Pulmonary artery endothelial cell (primary cell): Measurements from ENCODE around the gene TIRAP. TPM values are rescaled to one million over a fixed set of nuclear protein-coding genes. Genes with fewer than 3 reads are reported as not detected.
"Not testable (repeated sequence)": the region's sequence is repeated elsewhere in the genome, so short reads cannot be mapped to it uniquely, and the experiment has no call there.

Experiments
- DNase-seq: peaks from one replicate; pipeline ENCODE4 v3.0.0-alpha.2; 2011; ENCODE audit warnings: low read depth, low spot score
- total RNA-seq: library from RNA; depleted of rRNA; stranded (reverse); fragments of >200 nt; gene quantifications from 2 replicates; pipeline ENCODE4 v1.2.3, GENCODE V29; 2014

TIRAP gene, protein sequence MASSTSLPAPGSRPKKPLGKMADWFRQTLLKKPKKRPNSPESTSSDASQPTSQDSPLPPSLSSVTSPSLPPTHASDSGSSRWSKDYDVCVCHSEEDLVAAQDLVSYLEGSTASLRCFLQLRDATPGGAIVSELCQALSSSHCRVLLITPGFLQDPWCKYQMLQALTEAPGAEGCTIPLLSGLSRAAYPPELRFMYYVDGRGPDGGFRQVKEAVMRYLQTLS
- total RNA-seq = 2.4 and 3.2 TPM in 2 replicates

DNA sequence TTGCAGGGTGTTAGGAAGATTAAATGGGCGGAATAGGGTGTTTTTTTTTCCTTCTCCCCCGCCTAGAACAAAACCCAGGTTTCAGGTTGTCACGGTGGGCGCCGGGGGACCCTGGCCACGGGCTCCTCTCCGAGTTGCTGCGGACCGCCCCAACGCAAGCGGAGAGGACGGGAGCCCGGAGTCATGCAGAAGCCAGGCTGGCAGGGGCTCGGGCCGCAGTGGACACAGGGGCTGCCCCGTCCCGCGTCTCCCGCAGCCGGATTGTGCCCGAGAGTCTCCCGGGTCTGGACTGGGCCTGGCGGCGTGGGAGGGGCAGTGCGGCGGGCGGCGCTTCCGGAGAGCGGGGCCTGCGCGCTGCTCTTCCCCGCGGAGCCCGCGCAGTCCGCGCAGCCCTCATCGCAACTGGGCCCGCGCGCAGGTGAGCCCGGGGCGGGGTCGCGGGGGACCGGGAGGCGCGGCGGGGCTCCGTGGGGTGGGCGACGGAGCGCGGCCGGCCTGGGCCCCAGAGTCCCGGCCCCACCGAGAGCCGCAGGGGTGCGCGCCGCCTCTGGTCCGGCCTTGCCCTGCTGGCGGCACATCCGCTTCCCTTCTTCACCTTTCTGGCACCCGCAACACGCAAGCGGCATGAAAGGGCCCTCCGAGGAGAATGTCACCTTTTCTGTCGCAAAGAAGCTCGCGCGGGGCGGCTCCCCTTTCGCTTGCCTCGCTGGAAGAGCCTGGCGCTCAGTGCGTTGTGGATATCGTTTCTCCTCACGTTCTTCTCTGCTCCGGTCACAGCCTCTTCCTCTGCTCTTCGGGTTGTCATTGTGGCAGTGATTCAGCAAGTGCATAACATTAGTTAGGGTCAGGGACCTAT lies at the start of gene TIRAP:
Gene TIRAP, plus strand, starts transcription at position 358 of the 856 bp plus-strand sequence. CDS start 7,802 bp downstream, outside the sequence.
- DNase-seq = no peak

GRCh38 chr11:126233391-126233790 lies 49.5 kb upstream of the TIRAP start:
- no peak for DNase-seq

- peak; percentile 74 for DNase-seq
These were observed 36.3 kb upstream of the TIRAP start for GRCh38 chr11:126246636-126247035.

- no peak for DNase-seq
These were observed 29.6 kb upstream of the TIRAP start for GRCh38 chr11:126253265-126253664.

DNA sequence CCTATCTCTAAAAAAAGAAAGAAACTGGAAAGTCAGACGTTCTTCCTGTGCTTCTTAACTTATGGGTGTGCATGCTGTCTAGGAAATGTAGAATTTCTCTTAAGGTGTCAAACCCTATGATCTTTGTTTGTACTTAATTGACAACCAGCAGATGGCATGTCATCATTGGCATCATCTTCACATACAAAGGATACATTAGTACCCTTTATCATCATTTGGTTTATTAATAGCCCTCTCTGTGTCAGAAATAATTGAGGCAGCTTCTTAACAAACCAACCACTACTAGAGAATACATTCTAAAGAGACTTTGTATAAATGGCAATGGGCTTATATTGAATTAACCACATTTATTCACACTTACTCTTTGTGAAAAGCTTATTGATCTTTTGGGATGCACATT lies 28.1 kb upstream of the TIRAP start:
- DNase-seq = no peak

- not testable (repeated sequence) for DNase-seq
These were observed 27.4 kb upstream of the TIRAP start for GRCh38 chr11:126255507-126255906.

DNA sequence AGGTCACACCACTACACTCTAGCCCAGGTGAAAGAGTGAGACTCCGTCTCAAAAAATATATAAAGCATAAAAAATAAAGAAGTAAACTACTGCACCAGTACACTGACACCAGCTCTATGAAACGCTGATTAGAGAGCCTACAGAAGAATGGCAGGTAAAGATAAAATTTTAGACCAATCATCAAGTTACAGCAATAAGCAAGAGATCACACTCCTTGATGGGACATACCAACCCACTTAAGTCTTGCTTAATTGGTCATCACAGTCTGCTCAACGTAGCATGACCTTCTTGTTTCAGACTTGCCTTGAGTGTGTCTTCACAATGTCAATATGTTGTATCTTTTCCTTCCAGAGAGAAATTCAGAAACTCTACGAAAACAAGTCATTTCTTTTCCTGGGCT lies 26.7 kb upstream of the TIRAP start:
- DNase-seq = no peak

GRCh38 chr11:126257144-126257543 lies 25.7 kb upstream of the TIRAP start:
- no peak for DNase-seq

DNA sequence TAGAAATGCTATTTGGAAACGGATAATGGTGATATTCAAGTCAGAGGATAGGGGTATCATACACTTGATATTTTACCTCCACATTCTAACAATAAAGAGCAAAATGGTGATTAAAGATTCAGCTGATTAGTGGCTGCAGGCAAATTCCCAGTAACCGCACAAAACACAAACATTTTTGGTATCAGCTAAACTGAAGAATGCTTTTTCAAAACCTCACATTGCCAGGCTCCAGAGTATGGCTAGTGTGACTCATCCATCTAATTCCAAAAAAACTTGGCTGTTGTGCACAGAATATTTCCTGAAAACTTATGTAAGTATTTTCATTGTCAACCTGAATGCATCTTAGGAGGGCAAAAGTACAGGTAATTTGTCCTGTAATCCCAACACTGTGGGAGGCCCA lies 25.1 kb upstream of the TIRAP start:
- no peak for DNase-seq

DNA sequence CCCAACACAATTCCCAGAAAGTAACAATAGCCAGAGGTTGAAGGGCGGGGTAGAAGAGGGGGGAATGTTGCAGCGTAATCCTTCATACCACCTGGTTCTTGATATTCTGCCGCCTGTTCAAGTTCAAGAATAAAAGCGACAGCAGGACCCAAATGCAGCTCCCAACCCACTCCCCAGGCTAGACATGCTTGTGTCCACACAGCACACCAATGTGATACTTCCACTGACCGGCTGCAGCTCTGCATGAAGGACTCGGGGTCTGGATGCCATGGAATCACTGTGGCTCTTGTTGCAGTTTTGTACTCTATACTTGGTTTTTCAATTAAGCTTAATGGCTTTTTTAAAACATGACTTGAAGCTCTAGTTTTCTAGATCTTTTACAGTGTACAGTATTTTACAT lies 20.7 kb upstream of the TIRAP start:
- DNase-seq = no peak

DNA sequence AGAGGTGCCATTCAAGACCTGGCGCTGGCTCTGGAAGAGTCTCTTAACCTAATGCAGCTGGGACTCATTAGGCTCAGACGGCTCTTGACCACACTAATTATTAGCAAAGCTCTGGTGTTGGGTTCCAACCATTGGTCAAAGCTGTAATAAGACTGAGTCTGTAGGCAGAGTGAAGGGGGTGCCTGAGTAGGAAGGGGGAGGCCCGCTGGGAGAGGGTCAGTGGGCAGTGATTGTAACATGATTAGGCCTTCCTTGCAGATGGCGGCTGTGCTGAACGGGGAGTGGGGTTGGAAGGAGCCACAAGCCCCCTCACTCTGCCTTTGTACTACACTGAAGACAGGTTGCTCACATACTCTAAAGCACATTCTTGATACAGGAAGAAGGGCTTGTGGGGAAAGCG lies 19.4 kb upstream of the TIRAP start:
- no peak for DNase-seq

DNA sequence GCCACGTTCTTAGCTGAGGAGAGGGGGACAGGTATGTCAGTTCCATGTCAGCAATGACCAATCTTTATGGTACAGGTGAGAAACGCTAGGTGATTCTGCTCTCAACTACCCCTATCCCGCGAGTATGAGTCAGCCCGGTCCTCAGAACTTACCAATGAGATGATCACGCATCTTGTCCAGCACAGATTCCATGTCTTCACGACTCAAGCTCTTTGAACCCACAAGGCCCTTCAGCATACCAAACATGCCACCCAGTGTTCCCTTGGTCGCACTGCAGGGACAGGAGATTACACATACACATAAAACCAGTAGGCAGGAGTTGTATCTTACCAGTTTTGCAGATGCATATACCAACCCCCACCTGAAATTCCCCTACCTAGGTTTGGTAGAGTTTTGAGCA lies 17.1 kb upstream of the TIRAP start:
- no peak for DNase-seq

DNA sequence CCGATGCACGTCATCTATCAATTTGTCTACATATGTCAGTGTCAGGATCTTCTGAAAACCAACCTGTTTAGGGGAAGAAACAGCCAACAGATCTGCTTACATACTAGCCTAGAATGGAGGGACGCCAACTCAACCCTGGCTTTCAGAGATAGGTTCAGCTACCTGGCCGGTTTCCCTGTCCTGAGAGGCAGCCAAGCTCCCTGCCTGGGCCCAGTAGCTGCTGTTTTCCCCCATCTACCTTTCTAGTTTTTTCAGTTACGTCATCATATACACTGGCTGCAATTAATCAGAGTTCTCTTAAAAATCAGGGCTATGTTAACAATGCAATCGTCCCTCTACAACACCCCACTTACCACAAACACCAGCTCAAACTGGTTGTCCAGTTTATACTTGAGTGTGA lies 15.2 kb upstream of the TIRAP start:
- DNase-seq = no peak

- DNase-seq = no peak
These were observed 14.6 kb upstream of the TIRAP start for GRCh38 chr11:126268361-126268707.

- DNase-seq = peak; percentile 94
These were observed 13.9 kb upstream of the TIRAP start, which contains the start of the genes FOXRED1 and SRPRA for GRCh38 chr11:126268708-126269579. Gene FOXRED1 (plus strand): TSS chr11:126269154. CDS start chr11:126269207, 53 bp downstream. Gene SRPRA (minus strand): TSS chr11:126268895. CDS start chr11:126268804, 91 bp downstream.

GRCh38 chr11:126277322-126277721 lies 5.6 kb upstream of the TIRAP start:
- DNase-seq = no peak

GRCh38 chr11:126277780-126278179 lies 5.1 kb upstream of the TIRAP start:
- DNase-seq = no peak

GRCh38 chr11:126279191-126279590 lies 3.7 kb upstream of the TIRAP start:
- no peak for DNase-seq

DNA sequence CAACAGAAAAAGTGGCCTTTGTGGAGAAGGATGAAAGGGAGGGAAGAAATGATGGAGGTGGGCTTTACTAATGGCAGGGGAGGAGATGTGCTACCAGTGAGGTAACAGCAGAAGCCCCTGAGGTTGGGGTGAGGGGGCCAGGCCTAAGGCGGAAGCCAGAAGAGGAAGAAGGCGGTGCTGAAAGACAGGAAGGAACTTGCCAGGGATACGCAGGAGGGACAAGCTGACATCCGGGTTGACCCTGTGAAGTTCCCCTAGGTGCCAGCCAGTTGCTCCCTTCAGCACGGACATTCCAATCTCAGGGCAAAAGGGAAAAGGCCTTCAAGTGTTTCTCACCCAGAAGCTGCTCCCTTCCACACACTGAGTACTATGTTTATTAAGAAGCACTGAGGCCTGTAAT lies 2.3 kb upstream of the TIRAP start:
- no peak for DNase-seq

DNA sequence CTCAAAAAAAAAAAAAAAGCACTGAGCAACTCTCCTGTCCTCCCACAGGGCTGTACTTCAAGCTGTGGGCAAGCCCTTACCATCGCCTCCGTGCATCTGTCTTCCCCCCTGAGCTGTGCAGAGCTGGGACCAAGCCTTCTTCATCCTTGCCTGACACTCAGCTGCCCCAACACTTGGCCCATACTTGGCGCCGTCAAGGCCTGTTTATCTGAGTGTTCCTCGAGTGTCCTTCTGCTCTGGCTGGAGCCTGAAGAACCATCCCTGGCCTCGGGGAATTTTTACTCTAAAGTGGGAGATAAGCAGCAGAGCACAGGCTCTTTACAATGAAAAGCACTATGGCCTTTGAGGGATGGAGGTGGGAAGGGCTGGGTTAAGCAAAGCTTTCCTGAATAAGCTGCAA lies 1.6 kb upstream of the TIRAP start:
- DNase-seq = no peak

- DNase-seq = no peak
These were observed 1.2 kb upstream of the TIRAP start for GRCh38 chr11:126281666-126282175.

DNA sequence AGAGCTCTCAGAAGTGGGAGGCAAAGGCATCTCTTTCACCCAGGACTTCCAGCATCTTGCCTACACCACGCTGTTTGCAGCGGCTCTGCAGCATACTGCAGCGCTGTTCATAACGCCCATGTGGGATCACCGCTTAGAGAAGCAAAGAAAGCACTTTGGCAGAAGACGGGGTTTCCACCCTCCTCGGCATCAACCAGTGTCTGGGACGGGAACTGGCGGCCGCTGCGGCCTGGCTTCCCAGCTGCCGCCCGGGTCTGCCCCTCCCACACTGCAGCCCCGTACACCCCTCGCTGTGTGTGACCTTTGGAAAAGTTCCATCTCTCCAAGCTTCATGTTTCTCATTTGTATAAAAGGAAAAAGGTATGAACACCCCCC lies 545 bp upstream of the TIRAP start:
- DNase-seq = no peak
